PC-9 (cell line): ENCODE measurements around the gene PPP1CB. TPM values are rescaled to one million over a fixed set of nuclear protein-coding genes. Genes with fewer than 3 reads are reported as not detected.

ENCODE experiments used
- BruUV-seq: library from RNA; stranded (reverse); fragments of 400-500 nt; replicated peaks from 2 replicates; lab custom pipeline; 2021; lab: Mats Ljungman, UMichigan
- CTCF ChIA-PET: fragments of 300-600 bp; sonication (Branson Sonifier 250); formaldehyde crosslinking; loops from one replicate; lab custom pipeline; 2022; ENCODE audit warnings: antibody characterized with exemption; lab: Charles Lee
- POLR2A ChIA-PET: fragments of 300-600 bp; sonication (Branson Sonifier 250); formaldehyde crosslinking; loops from one replicate; lab custom pipeline; 2022; ENCODE audit warnings: antibody characterized with exemption; ENCODE audit not compliant: unreplicated experiment; lab: Charles Lee
- DNase-seq, 2 experiments: peaks; one replicate each; pipeline versions ENCODE4 v3.0.0 to v3.0.0-alpha.2; 2015 to 2022; ENCODE audit warnings: mixed read lengths in 1 of 2
- H2AFZ ChIP-seq: fragments of 200-600 bp; sonication (generic); 2 replicates; pipeline ENCODE4 v1.8.1; 2017; ENCODE audit warnings: antibody characterized with exemption
- H3F3A ChIP-seq: fragments of 200-600 bp; sonication (generic); 2 replicates; pipeline ENCODE4 v1.8.1; 2017; ENCODE audit warnings: antibody characterized with exemption, mild to moderate bottlenecking, low read depth; ENCODE audit not compliant: insufficient read depth
- H3K27ac ChIP-seq: fragments of 200-600 bp; sonication (generic); 2 replicates; pipeline ENCODE4 v1.6.1; 2016; ENCODE audit warnings: mixed run types
- H3K27me3 ChIP-seq: fragments of 200-600 bp; sonication (generic); 2 replicates; pipeline ENCODE4 v1.6.1; 2016; ENCODE audit warnings: low read depth, mixed run types; ENCODE audit not compliant: insufficient read depth
- H3K36me3 ChIP-seq: fragments of 200-600 bp; sonication (generic); 2 replicates; pipeline ENCODE4 v1.6.1; 2016; ENCODE audit warnings: low read depth, mixed run types
- H3K4me1 ChIP-seq: fragments of 200-600 bp; sonication (generic); replicated peaks from 2 replicates; pipeline ENCODE4 v1.6.1; 2016; ENCODE audit warnings: mixed run types; ENCODE audit not compliant: insufficient read depth
- H3K4me2 ChIP-seq: fragments of 200-600 bp; sonication (generic); 2 replicates; pipeline ENCODE4 v1.6.1; 2017; ENCODE audit warnings: mixed run types
- H3K4me3 ChIP-seq: fragments of 200-600 bp; sonication (generic); 2 replicates; pipeline ENCODE4 v1.6.1; 2016; ENCODE audit warnings: mixed run types
- H3K79me2 ChIP-seq: fragments of 200-600 bp; sonication (generic); 2 replicates; pipeline ENCODE4 v1.6.1; 2017; ENCODE audit warnings: low read depth, mixed run types
- H3K9me2 ChIP-seq: fragments of 200-600 bp; sonication (generic); 2 replicates; pipeline ENCODE4 v1.8.1; 2017; ENCODE audit warnings: mild to moderate bottlenecking; ENCODE audit not compliant: insufficient read depth
- H3K9me3 ChIP-seq: fragments of 200-600 bp; sonication (generic); 2 replicates; pipeline ENCODE4 v1.8.1; 2016; ENCODE audit warnings: low read depth; ENCODE audit not compliant: insufficient read depth
- H4K20me1 ChIP-seq: fragments of 200-600 bp; sonication (generic); 2 replicates; pipeline ENCODE4 v1.8.1; 2017; ENCODE audit not compliant: insufficient read depth
- EZH2 ChIP-seq: fragments of 200-600 bp; sonication (generic); IDR thresholded peaks from 2 replicates; pipeline ENCODE4 v1.8.0; 2017; ENCODE audit warnings: antibody characterized with exemption, low read depth
- intact Hi-C: fragments of 100-400 bp; cut with micrococcal nuclease; formaldehyde crosslinking; loops from one replicate; pipeline ENCODE4 v1.10.0; 2022; ENCODE audit not compliant: unreplicated experiment
- total RNA-seq: library from RNA; stranded (reverse); gene quantifications from 2 replicates; pipeline ENCODE4 v1.2.3, GENCODE V29; 2021
- TF ChIP-seq, protein P1 (sequence below): fragments of 200-600 bp; sonication (generic); conservative IDR thresholded peaks from 2 replicates; pipeline ENCODE4 v1.6.1; 2017; ENCODE audit warnings: mixed run types, antibody characterized with exemption, mild to moderate bottlenecking, moderate library complexity

PPP1CB gene
- total RNA-seq, 1 experiment from 2014 or later, result 231 TPM

DNA sequence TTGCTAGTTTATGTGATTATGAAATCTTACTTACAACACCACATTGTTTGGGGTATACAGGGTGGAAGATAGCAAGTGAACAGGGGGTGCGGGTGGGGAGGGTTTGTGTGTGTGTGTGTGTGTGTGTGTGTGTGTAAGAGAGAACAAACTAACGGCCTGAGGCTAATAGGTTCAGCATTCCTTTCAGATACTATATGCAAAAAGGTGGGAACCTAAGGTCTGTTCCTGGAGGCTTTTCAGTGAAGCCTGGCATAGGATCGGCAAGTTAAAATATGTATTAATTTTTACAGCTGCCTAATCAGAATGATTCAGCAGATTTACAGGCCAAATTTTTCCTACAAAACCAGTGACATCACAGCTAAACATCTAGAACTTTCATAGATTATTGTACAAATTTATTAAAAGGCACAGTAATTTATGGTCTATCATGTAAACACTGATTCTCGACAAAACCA, 51.4 kb downstream of the PPP1CB start:
- H2AFZ ChIP-seq, result no peak overlapping the region
- ChIA-PET CTCF (no interaction called here), POLR2A (no interaction called here)
- intact Hi-C loops, result no loop called here
- no peaks in the 10 kb centered on the region for H3K9me3 ChIP-seq
- peaks cover 67% of the 10 kb centered on the region; the same call in 1 of the 2 replicates for H3F3A ChIP-seq
- DNase-seq, result peak in 1 of 2 experiments; percentile 70
- no TSS peak for BruUV-seq
- no peak overlapping the region for H3K4me3 ChIP-seq
- H3K79me2 ChIP-seq, result peaks cover 43% of the 10 kb centered on the region
- no peaks in the 10 kb centered on the region for H3K9me2 ChIP-seq
- no peaks in the 10 kb centered on the region for H3K27me3 ChIP-seq
- H4K20me1 ChIP-seq, result no peaks in the 10 kb centered on the region; the same call in 1 of the 2 replicates
- H3K4me2 ChIP-seq, result peak overlapping the region; percentile 25
- no peak for TF ChIP-seq EZH2
- TF ChIP-seq, protein P1, sequence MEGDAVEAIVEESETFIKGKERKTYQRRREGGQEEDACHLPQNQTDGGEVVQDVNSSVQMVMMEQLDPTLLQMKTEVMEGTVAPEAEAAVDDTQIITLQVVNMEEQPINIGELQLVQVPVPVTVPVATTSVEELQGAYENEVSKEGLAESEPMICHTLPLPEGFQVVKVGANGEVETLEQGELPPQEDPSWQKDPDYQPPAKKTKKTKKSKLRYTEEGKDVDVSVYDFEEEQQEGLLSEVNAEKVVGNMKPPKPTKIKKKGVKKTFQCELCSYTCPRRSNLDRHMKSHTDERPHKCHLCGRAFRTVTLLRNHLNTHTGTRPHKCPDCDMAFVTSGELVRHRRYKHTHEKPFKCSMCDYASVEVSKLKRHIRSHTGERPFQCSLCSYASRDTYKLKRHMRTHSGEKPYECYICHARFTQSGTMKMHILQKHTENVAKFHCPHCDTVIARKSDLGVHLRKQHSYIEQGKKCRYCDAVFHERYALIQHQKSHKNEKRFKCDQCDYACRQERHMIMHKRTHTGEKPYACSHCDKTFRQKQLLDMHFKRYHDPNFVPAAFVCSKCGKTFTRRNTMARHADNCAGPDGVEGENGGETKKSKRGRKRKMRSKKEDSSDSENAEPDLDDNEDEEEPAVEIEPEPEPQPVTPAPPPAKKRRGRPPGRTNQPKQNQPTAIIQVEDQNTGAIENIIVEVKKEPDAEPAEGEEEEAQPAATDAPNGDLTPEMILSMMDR, result no peak
- H3K27ac ChIP-seq, result peak overlapping the region; percentile 91
- peaks cover 32% of the 10 kb centered on the region for H3K4me1 ChIP-seq
- peaks cover 55% of the 10 kb centered on the region for H3K36me3 ChIP-seq

DNA sequence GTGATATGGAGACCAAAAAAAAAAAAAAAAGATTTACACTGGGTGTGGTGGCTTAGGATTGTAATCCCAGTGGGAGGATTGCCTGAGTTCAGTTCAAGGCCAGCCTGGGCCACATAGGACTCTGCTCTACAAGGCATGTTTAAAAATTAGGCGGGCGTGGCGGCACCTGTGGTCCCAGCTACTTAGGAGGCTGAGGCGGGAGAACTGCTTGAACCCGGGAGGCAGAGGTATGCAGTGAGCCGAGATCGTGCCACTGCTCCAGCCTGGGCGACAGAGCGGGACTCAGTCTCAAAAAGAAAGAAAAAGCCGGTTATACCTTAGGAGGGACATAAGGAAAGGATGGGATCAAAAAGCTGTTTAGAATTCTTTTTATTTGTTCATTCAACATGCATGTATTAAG, 58.3 kb downstream of the PPP1CB start:
- BruUV-seq, result no TSS peak
- Histone ChIP-seq H3K9me3 (no peaks in the 10 kb centered on the region), H3K4me2 (no peak overlapping the region), H3K4me3 (no peak overlapping the region), H3K27ac (no peak overlapping the region), H3K79me2 (no peaks in the 10 kb centered on the region), H3K36me3 (peaks cover 9% of the 10 kb centered on the region; the same call in 1 of the 2 replicates), H3K4me1 (no peaks in the 10 kb centered on the region), H3K9me2 (no peaks in the 10 kb centered on the region), H2AFZ (no peak overlapping the region), H4K20me1 (no peaks in the 10 kb centered on the region), H3K27me3 (no peaks in the 10 kb centered on the region), H3F3A (peaks cover 36% of the 10 kb centered on the region)
- ChIA-PET POLR2A (no interaction called here), CTCF (no interaction called here)
- intact Hi-C loops, result no loop called here
- TF ChIP-seq, protein P1, result no peak
- no peak for TF ChIP-seq EZH2
- no peak for DNase-seq

DNA sequence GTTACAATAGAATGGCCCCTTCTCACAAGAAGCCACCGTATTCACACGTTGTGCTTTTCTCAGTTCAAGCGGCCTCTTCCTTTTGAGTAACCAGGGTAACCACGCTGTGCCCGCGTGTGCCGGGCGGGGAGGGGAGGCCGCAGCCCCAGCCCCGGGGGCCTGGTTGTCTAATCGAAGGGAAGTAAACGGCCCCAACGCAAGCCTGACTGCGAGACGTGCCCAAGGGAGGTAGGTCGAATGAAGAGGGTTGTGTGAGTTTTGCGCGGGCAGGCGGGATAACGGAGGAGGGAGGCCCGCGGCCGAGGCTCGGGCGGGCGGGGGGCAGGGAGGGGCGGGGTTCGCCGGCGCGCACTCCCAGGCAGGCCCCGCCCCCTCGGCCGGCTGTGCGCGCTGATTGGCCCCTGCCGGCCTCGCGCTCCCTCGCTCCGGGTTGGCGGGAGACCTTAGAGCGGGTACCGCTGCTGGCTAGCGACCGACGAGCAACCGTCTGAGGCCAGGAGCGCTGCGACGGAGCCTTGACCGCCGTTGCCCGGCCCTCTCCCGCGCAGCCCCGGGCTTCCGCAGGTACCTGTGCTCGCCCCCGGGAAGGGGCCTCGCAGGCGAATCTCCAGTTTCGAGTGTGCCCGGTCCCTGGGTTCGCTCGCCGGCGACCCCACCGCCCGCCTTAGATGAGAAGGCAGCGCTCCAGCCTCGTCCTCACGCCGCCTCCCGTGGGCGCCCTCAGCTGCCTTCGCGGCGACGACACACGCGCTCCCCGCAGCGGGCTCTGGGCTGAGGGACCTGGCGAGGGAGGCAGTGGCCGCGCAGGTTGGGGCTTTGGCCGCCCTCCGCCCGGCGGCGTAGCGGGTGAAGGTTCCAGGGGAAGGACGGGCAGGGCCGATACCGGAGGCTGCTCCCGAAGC, 59.0 kb downstream of the PPP1CB start, which contains the start of gene SPDYA:
Gene SPDYA, plus strand, starts transcription at position 451 of the 902 bp plus-strand sequence. CDS start 5,181 bp downstream, outside the sequence.
- POLR2A ChIA-PET, result no interaction called here
- Histone ChIP-seq H3K9me3 (no peaks in the 10 kb centered on the region), H3K36me3 (peaks cover 8% of the 10 kb centered on the region; the same call in 1 of the 2 replicates), H3K4me1 (no peaks in the 10 kb centered on the region), H3K4me2 (no peak within 1 kb of the TSS), H3K4me3 (no peak within 1 kb of the TSS), H3K27ac (no peak within 1 kb of the TSS), H3F3A (peaks cover 37% of the 10 kb centered on the region), H3K9me2 (no peaks in the 10 kb centered on the region), H2AFZ (no peak within 1 kb of the TSS), H3K79me2 (no peaks in the 10 kb centered on the region), H4K20me1 (no peaks in the 10 kb centered on the region), H3K27me3 (no peaks in the 10 kb centered on the region)
- DNase-seq, result no peak
- CTCF ChIA-PET, result no interaction called here
- intact Hi-C loops, result no loop called here
- TF ChIP-seq, protein P1, result no peak
- TF ChIP-seq EZH2, result no peak
- no TSS peak for BruUV-seq
